WTC11 (cell line): ENCODE measurements around the gene NDUFAF4. TPM values are rescaled to one million over a fixed set of nuclear protein-coding genes. Genes with fewer than 3 reads are reported as not detected.
A peak's percentile ranks its signal among the peaks of the same experiment; 100 is the strongest.

Experiments
- ATAC-seq: fragments of 200-7000 bp; cut with Tn5 transposase; 2 replicates; pipeline ENCODE4 v1.10.0; 2021; ENCODE audit warnings: mild to moderate bottlenecking, moderate library complexity
- CTCF ChIA-PET: fragments of 300-600 bp; sonication (Branson Sonifier 250); formaldehyde crosslinking; loops from one replicate; lab custom pipeline; 2021; ENCODE audit warnings: antibody characterized with exemption; lab: Charles Lee
- POLR2A ChIA-PET: fragments of 350-600 bp; sonication (Branson Sonifier 250); formaldehyde crosslinking; loops from one replicate; lab custom pipeline; 2021; ENCODE audit warnings: antibody characterized with exemption; lab: Charles Lee
- DNase-seq: peaks from one replicate; pipeline ENCODE4 v3.0.0; 2021; ENCODE audit warnings: low spot score
- H3K27ac Mint-ChIP-seq: 2 replicates; pipeline ENCODE4 v1.8.0; 2021; ENCODE audit warnings: mixed read lengths
- H3K27me3 Mint-ChIP-seq: 2 replicates; pipeline ENCODE4 v1.8.0; 2021; ENCODE audit warnings: low read depth, mild to moderate bottlenecking, moderate library complexity, mixed read lengths
- H3K36me3 Mint-ChIP-seq: 2 replicates; pipeline ENCODE4 v1.8.0; 2021; ENCODE audit warnings: mixed read lengths
- H3K4me1 Mint-ChIP-seq: 2 replicates; pipeline ENCODE4 v1.8.0; 2022; ENCODE audit warnings: mixed read lengths
- H3K4me3 Mint-ChIP-seq: 2 replicates; pipeline ENCODE4 v1.8.0; 2021; ENCODE audit warnings: mild to moderate bottlenecking, moderate library complexity, mixed read lengths
- H3K9me3 Mint-ChIP-seq: 2 replicates; pipeline ENCODE4 v1.8.0; 2021; ENCODE audit warnings: mixed read lengths
- ARID4B ChIP-seq: sonication (generic); formaldehyde crosslinking; IDR thresholded peaks from 2 replicates; pipeline ENCODE4 v1.8.0; 2023; ENCODE audit warnings: missing genetic modification reagents, mild to moderate bottlenecking, borderline replicate concordance
- ATF6 ChIP-seq: sonication (generic); formaldehyde crosslinking; IDR thresholded peaks from 2 replicates; pipeline ENCODE4 v1.8.1; 2023; ENCODE audit warnings: mild to moderate bottlenecking, missing genetic modification reagents
- CREM ChIP-seq: sonication (generic); formaldehyde crosslinking; IDR thresholded peaks from 2 replicates; pipeline ENCODE4 v1.8.1; 2022; ENCODE audit warnings: mild to moderate bottlenecking, missing genetic modification reagents, moderate library complexity
- E2F5 ChIP-seq: sonication (generic); formaldehyde crosslinking; IDR thresholded peaks from 2 replicates; pipeline ENCODE4 v1.8.1; 2022; ENCODE audit warnings: mild to moderate bottlenecking, moderate library complexity, missing genetic modification reagents
- EMX1 ChIP-seq: fragments of 250-450 bp; sonication (Bioruptor Pico); IDR thresholded peaks from 2 replicates; pipeline ENCODE4 v1.8.0; 2021; ENCODE audit warnings: mild to moderate bottlenecking
- ESRRA ChIP-seq: sonication (generic); formaldehyde crosslinking; IDR thresholded peaks from 2 replicates; pipeline ENCODE4 v1.8.1; 2022; ENCODE audit warnings: mild to moderate bottlenecking, missing genetic modification reagents, borderline replicate concordance
- JAZF1 ChIP-seq: fragments of 250-450 bp; sonication (Bioruptor Pico); IDR thresholded peaks from 2 replicates; pipeline ENCODE4 v1.9.0; 2021; ENCODE audit warnings: moderate library complexity, mild to moderate bottlenecking, inconsistent platforms
- JUN ChIP-seq: sonication (generic); formaldehyde crosslinking; IDR thresholded peaks from 2 replicates; pipeline ENCODE4 v1.8.0; 2023; ENCODE audit warnings: mild to moderate bottlenecking, missing genetic modification reagents
- KAT7 ChIP-seq: sonication (generic); formaldehyde crosslinking; IDR thresholded peaks from 2 replicates; pipeline ENCODE4 v1.8.1; 2023; ENCODE audit warnings: missing genetic modification reagents, mild to moderate bottlenecking, borderline replicate concordance
- MYBL2 ChIP-seq: sonication (generic); formaldehyde crosslinking; IDR thresholded peaks from 2 replicates; pipeline ENCODE4 v1.8.1; 2023; ENCODE audit warnings: mild to moderate bottlenecking, moderate library complexity, missing genetic modification reagents
- NR1H2 ChIP-seq: sonication (generic); formaldehyde crosslinking; IDR thresholded peaks from 2 replicates; pipeline ENCODE4 v1.9.0; 2021; ENCODE audit warnings: mild to moderate bottlenecking, moderate library complexity, missing genetic modification reagents
- PRDM15 ChIP-seq: sonication (generic); formaldehyde crosslinking; IDR thresholded peaks from 2 replicates; pipeline ENCODE4 v1.8.0; 2022; ENCODE audit warnings: missing genetic modification reagents
- PRRX2 ChIP-seq: fragments of 250-450 bp; sonication (Bioruptor Pico); IDR thresholded peaks from 2 replicates; pipeline ENCODE4 v1.8.0; 2021; ENCODE audit warnings: mild to moderate bottlenecking
- RORB ChIP-seq: fragments of 250-450 bp; sonication (Bioruptor Pico); IDR thresholded peaks from 2 replicates; pipeline ENCODE4 v1.9.0; 2021; ENCODE audit warnings: mild to moderate bottlenecking
- SMAD4 ChIP-seq: sonication (generic); formaldehyde crosslinking; IDR thresholded peaks from 2 replicates; pipeline ENCODE4 v1.8.0; 2022; ENCODE audit warnings: mild to moderate bottlenecking, missing genetic modification reagents
- TEAD4 ChIP-seq: sonication (generic); formaldehyde crosslinking; IDR thresholded peaks from 2 replicates; pipeline ENCODE4 v1.8.0; 2022; ENCODE audit warnings: mild to moderate bottlenecking, missing genetic modification reagents
- USF1 ChIP-seq: sonication (generic); formaldehyde crosslinking; IDR thresholded peaks from 2 replicates; pipeline ENCODE4 v1.8.0; 2022; ENCODE audit warnings: mild to moderate bottlenecking, missing genetic modification reagents
- ZBTB21 ChIP-seq: sonication (generic); formaldehyde crosslinking; IDR thresholded peaks from 2 replicates; pipeline ENCODE4 v1.8.1; 2023; ENCODE audit warnings: mild to moderate bottlenecking, missing genetic modification reagents, borderline replicate concordance
- ZBTB43 ChIP-seq: sonication (generic); formaldehyde crosslinking; IDR thresholded peaks from 2 replicates; pipeline ENCODE4 v1.8.1; 2023; ENCODE audit warnings: mild to moderate bottlenecking, missing genetic modification reagents
- ZMAT4 ChIP-seq: fragments of 250-450 bp; sonication (Bioruptor Pico); IDR thresholded peaks from 2 replicates; pipeline ENCODE4 v1.9.0; 2021; ENCODE audit warnings: mild to moderate bottlenecking
- ZNF138 ChIP-seq: sonication (generic); formaldehyde crosslinking; conservative IDR thresholded peaks from 2 replicates; pipeline ENCODE4 v1.8.1; 2022; ENCODE audit warnings: mild to moderate bottlenecking, moderate library complexity, missing genetic modification reagents
- ZNF232 ChIP-seq: sonication (generic); formaldehyde crosslinking; IDR thresholded peaks from 2 replicates; pipeline ENCODE4 v1.8.0; 2022; ENCODE audit warnings: mild to moderate bottlenecking, missing genetic modification reagents
- total RNA-seq: library from RNA; stranded (reverse); gene quantifications from 3 replicates; pipeline ENCODE4 v1.2.3, GENCODE V29; 2021

Gene NDUFAF4
- total RNA-seq, 1 experiment from 2014 or later = 75.8 TPM

- Mint-ChIP-seq H3K27ac (no peak overlapping the region), H3K36me3 (no peaks in the 10 kb centered on the region), H3K9me3 (no peaks in the 10 kb centered on the region), H3K27me3 (peaks cover 17% of the 10 kb centered on the region), H3K4me1 (peaks cover 11% of the 10 kb centered on the region), H3K4me3 (peak overlapping the region; percentile 93)
- DNase-seq (no peak), ATAC-seq (no peak)
- TF ChIP-seq TEAD4 (CRISPR knock-in tag) (no peak), ZBTB21 (CRISPR knock-in tag) (no peak), PRDM15 (CRISPR knock-in tag) (no peak)
- CTCF ChIA-PET = interaction anchor here (0.6 to 1.4 kb wide), 4 partner anchors 13 to 244 kb away, joined by 3 to 5 read pairs (median 4); partner anchors contain the start of gene NDUFAF4
- POLR2A ChIA-PET = no interaction called here
Observed at GRCh38 chr6:96925290-96925687, 27.6 kb upstream of the NDUFAF4 start.

- H3K27ac Mint-ChIP-seq = peak overlapping the region; percentile 31
- peaks cover 11% of the 10 kb centered on the region for H3K4me1 Mint-ChIP-seq
- peak; percentile 80 for DNase-seq
- H3K9me3 Mint-ChIP-seq = no peaks in the 10 kb centered on the region
- peak overlapping the region; percentile 84 for H3K4me3 Mint-ChIP-seq
- no peaks in the 10 kb centered on the region for H3K36me3 Mint-ChIP-seq
- CTCF ChIA-PET = interaction anchor here (0.6 to 1.4 kb wide), 7 partner anchors 12 to 192 kb away, joined by 3 to 5 read pairs (median 3); partner anchors contain the start of gene NDUFAF4
- ATAC-seq = peak; percentile 90
- H3K27me3 Mint-ChIP-seq = peaks cover 17% of the 10 kb centered on the region
- POLR2A ChIA-PET = interaction anchor here (0.6 to 0.8 kb wide), 3 partner anchors 12 to 104 kb away, joined by 3 to 5 read pairs (median 3); partner anchors contain the start of gene GPR63
- TF ChIP-seq RORB (CRISPR knock-in tag) (no peak), ZMAT4 (no peak), ZNF232 (CRISPR knock-in tag) (no peak), PRRX2 (no peak), ZNF138 (no peak), CREM (CRISPR knock-in tag) (peak; percentile 19; the same call in 1 of the 2 replicates), ZBTB43 (CRISPR knock-in tag) (no peak), JUN (CRISPR knock-in tag) (no peak), ESRRA (CRISPR knock-in tag) (no peak), MYBL2 (no peak), E2F5 (CRISPR knock-in tag) (0 out of 2 replicates have a peak, but pooled peaks have one; percentile 36), JAZF1 (CRISPR knock-in tag) (no peak), NR1H2 (CRISPR knock-in tag) (no peak), USF1 (CRISPR knock-in tag) (peak; percentile 84), SMAD4 (CRISPR knock-in tag) (no peak), EMX1 (no peak), ATF6 (CRISPR knock-in tag) (no peak), ARID4B (no peak), KAT7 (CRISPR knock-in tag) (no peak)
Observed at GRCh38 chr6:96923871-96924493, 26.3 kb upstream of the NDUFAF4 start.
